ENCODE results near the gene LGR4. TPM values are rescaled to one million over a fixed set of nuclear protein-coding genes. Genes with fewer than 3 reads are reported as not detected.
A peak's percentile ranks its signal among the peaks of the same experiment; 100 is the strongest.

Gene LGR4
- total RNA-seq, 1 donor from 2014 or later: 154 TPM

DNA sequence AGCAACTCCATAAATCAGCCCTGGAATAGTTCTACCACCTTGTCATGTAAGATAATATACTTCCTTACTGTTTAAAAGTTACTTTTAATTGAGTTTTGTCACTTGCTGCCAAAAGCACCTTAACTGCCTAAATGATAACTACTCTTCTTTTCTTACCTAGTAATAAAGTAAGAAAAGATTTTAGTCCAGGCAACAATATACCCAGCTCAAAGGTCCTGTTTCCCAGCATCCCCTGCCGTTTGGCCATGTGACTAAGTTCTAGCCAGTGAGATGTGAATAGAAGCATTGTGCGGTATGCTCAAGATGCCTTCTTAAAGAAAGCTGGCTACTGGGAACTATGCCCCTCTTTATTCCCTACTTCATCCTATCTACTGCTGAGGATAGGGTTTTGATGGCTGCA, 70.1 kb downstream of the LGR4 start:
- peaks cover 43% of the 10 kb centered on the region for H3K4me1 Mint-ChIP-seq (ENCODE audit: low read depth)
- no peaks in the 10 kb centered on the region for H3K27me3 Mint-ChIP-seq
- peaks cover 10% of the 10 kb centered on the region for H3K36me3 Mint-ChIP-seq (ENCODE audit: insufficient read depth)
- TF ChIP-seq, protein P1, sequence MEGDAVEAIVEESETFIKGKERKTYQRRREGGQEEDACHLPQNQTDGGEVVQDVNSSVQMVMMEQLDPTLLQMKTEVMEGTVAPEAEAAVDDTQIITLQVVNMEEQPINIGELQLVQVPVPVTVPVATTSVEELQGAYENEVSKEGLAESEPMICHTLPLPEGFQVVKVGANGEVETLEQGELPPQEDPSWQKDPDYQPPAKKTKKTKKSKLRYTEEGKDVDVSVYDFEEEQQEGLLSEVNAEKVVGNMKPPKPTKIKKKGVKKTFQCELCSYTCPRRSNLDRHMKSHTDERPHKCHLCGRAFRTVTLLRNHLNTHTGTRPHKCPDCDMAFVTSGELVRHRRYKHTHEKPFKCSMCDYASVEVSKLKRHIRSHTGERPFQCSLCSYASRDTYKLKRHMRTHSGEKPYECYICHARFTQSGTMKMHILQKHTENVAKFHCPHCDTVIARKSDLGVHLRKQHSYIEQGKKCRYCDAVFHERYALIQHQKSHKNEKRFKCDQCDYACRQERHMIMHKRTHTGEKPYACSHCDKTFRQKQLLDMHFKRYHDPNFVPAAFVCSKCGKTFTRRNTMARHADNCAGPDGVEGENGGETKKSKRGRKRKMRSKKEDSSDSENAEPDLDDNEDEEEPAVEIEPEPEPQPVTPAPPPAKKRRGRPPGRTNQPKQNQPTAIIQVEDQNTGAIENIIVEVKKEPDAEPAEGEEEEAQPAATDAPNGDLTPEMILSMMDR (IDR thresholded peaks at IDR 0.05; ENCODE audit: unreplicated experiment): no peak
- H3K27ac Mint-ChIP-seq: peak overlapping the region; percentile 95
- DNase-seq (ENCODE audit: low spot score, unreplicated experiment): no peak
- no peaks in the 10 kb centered on the region for H3K9me3 Mint-ChIP-seq (ENCODE audit: low read depth)
- no peak overlapping the region for H3K4me3 Mint-ChIP-seq (ENCODE audit: low read depth)

DNA sequence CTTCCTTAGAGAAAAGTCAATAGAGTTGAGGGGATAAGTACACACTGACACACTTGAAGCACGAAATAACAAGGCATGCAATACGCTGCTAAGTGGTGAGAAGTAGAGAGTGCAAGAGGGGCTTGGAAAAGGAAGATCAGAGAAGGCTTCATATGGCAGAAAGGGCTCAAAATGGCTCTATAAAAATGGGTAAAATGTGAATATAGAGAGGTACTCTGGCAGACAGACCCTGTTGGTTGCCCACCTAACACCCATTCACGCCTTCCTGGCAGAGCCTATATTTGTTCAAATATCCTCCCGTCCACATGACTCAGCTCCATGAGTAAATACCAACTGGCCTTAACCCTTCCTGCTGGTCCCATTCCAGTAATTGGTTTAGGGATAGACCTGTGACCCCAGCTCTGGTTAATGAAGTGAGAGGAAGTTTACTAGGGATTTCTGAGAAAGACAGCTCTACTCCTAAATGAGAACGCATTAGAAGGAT, 70.7 kb downstream of the LGR4 start:
- Mint-ChIP-seq H3K4me1 (ENCODE audit: low read depth) (peaks cover 49% of the 10 kb centered on the region), H3K27me3 (no peaks in the 10 kb centered on the region), H3K27ac (peak overlapping the region; percentile 95), H3K9me3 (ENCODE audit: low read depth) (no peaks in the 10 kb centered on the region), H3K4me3 (ENCODE audit: low read depth) (no peak overlapping the region), H3K36me3 (ENCODE audit: insufficient read depth) (peaks cover 10% of the 10 kb centered on the region)
- DNase-seq (ENCODE audit: low spot score, unreplicated experiment): no peak
- TF ChIP-seq, protein P1 (IDR thresholded peaks at IDR 0.05; ENCODE audit: unreplicated experiment): no peak

DNA sequence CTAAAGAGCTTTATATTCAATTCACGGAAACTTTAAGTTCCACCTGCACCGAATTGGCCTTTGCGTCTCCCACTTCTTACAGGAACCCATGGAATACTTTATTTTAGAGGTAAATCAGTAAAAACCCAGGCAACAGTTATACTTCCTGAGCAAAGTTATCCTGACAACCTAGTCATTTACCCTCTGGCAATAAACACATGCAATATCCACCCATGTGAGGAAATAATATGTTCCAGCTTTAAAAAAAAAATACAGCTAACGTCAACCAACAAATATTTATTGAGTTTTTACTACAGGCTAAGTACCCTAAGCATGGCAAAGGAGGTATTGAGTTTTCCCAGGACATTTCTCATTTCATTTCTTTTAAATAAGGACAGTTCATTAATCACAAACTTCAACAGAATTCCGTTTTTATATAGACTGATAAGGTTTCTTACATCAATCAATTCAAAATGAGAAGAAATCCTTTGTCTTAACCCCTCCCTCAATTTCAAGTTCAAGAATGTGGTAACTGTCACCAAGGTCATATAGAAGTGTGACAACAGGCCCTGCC, 71.2 kb downstream of the LGR4 start:
- no peak for DNase-seq (ENCODE audit: low spot score, unreplicated experiment)
- H3K4me3 Mint-ChIP-seq (ENCODE audit: low read depth): no peak overlapping the region
- TF ChIP-seq, protein P1 (IDR thresholded peaks at IDR 0.05; ENCODE audit: unreplicated experiment): no peak
- H3K4me1 Mint-ChIP-seq (ENCODE audit: low read depth): peaks cover 52% of the 10 kb centered on the region
- no peaks in the 10 kb centered on the region for H3K9me3 Mint-ChIP-seq (ENCODE audit: low read depth)
- H3K36me3 Mint-ChIP-seq (ENCODE audit: insufficient read depth): peaks cover 10% of the 10 kb centered on the region
- H3K27ac Mint-ChIP-seq: peak overlapping the region; percentile 95
- no peaks in the 10 kb centered on the region for H3K27me3 Mint-ChIP-seq

DNA sequence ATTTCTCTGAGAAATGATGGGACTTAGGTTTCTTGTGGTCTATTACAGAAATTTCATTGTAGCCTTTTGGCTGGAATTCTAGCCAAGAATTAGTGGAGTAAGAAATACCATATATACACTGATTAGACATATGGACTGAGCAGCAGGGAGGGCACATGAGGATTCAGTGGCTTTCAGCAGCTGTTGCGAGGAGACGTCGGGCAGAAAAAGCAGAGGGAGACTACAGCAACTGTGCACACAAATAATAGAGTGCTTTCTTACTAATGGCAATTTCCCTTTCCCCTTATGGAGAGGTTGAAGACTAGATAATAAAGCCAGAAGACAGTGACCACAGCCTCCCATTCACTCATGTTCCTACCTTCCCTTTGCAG, 74.2 kb downstream of the LGR4 start:
- H3K9me3 Mint-ChIP-seq (ENCODE audit: low read depth): no peaks in the 10 kb centered on the region
- no peaks in the 10 kb centered on the region for H3K27me3 Mint-ChIP-seq
- H3K4me1 Mint-ChIP-seq (ENCODE audit: low read depth): peaks cover 72% of the 10 kb centered on the region
- H3K36me3 Mint-ChIP-seq (ENCODE audit: insufficient read depth): peaks cover 3% of the 10 kb centered on the region
- TF ChIP-seq, protein P1 (IDR thresholded peaks at IDR 0.05; ENCODE audit: unreplicated experiment): no peak
- no peak for DNase-seq (ENCODE audit: low spot score, unreplicated experiment)
- H3K27ac Mint-ChIP-seq: peak overlapping the region; percentile 84
- no peak overlapping the region for H3K4me3 Mint-ChIP-seq (ENCODE audit: low read depth)

DNA sequence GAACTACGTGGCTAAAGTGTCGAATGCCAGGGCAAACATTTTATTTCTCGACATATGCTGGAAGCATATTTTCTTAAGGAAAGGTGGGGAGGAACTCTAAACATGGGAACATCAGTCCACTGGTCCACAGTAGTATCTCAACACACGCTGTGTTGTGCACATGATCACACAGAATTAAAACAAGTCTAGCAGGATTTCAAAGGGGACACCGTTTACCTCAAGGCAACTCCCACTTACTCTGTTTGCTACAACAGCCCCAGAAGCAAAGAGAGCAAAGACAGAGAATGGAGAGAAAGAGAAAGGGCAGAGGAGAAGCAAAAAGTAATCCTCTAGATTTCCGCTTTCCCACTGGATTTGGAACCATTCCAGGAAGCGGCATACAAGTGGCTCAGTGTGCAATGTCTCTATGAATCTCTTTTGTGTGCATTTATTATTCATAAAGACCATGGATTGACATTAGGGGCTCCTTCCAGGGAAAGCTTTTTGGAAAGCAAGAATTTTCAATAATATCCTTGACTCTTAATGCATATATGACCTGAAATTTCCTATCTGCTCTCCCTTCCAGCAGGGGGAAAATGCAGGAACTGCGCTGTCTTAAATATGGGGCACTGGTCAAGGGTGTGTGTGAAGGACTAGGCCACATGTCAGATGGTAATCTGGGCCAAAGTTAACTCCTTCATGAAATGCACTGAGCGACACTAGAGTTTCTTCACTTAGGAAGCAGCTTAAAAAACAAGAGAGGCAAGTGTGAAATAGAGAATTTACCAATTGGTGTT, 74.8 kb downstream of the LGR4 start:
- Mint-ChIP-seq H3K36me3 (ENCODE audit: insufficient read depth) (peaks cover 3% of the 10 kb centered on the region), H3K4me3 (ENCODE audit: low read depth) (no peak overlapping the region), H3K27ac (peak overlapping the region; percentile 93), H3K4me1 (ENCODE audit: low read depth) (peaks cover 74% of the 10 kb centered on the region), H3K27me3 (no peaks in the 10 kb centered on the region), H3K9me3 (ENCODE audit: low read depth) (no peaks in the 10 kb centered on the region)
- no peak for DNase-seq (ENCODE audit: low spot score, unreplicated experiment)
- TF ChIP-seq, protein P1 (IDR thresholded peaks at IDR 0.05; ENCODE audit: unreplicated experiment): no peak
